LNCAP (cell line): ENCODE measurements around the gene TM4SF4.

Source experiments
- CTCF ChIP-seq: fragments of 450-650 bp; IDR thresholded peaks from 2 replicates; pipeline ENCODE4 v1.5.1; 2017; ENCODE audit warnings: mild to moderate bottlenecking

Gene TM4SF4

DNA sequence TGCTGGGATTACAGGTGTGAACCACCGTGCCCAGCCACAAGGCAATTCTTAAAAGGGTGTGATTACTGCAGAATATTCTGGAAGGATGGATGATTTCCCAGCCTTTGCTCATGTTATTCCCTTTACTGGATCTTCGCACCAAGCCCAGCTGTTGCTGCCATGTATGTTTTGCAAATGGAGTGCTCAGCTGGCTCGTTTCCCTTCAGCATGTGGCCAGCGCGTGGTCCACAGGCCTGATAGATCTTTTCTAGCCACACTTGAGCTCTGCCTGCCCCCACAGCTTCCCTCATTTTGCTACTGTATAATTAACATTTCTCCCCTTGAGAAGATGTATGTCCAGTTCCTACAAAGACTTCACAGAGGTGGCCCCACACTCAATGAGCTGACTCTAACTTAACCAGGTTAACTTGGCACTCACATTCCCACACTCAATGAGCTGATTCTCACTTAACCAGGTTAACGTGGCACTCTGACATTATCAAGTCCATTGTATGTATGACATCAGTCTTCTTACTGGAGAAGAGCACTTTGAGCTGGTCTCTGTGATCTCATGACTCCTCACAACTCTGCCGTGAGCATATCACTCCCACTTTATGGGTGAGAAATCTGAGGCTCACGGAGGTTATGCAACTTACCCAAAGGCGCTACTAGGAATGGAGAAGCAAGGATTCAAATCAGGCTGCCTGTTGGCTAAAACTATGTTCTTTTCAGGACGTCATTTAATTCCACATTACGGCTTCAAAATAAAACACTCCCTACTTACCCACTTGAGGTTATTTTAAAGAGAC is 49.2 kb downstream of the TM4SF4 start:
- no peak for TF ChIP-seq CTCF

DNA sequence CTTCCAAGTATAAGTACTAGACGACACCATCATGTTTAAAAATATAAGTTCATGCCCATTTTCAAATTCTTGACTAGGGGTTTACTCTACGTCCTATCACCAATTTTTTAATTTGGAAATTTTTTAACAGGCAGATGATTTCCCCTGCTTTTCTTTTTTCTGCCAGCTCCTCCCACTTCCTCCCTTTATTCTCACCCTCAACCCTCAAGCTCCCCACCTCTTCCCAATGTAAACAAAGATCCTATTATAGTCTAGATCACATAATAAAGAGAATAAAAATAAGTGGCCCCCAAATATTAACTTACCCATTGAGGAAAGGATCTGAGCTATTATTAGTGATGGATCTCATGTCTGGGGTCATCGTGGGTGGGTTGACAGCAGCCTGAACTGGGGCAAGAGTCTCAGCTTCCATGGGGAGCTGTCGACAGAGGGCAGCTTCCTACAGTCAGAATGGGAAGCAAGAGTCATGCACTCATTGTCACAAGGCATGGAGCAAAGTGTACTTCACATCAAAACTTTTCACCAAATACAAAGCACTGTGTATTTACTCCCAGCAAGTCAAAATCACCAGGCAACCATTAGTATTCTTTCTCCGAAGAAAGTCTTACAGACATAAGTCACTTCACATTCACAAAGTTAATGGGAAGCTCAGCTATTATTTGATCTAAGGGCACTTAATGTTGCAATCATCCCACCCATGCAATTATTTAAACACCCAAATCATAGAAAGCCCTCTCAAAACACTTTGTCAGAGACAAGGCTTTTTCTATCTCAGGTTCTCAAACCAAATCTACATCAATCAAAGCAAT is 53.2 kb downstream of the TM4SF4 start:
- no peak for TF ChIP-seq CTCF

DNA sequence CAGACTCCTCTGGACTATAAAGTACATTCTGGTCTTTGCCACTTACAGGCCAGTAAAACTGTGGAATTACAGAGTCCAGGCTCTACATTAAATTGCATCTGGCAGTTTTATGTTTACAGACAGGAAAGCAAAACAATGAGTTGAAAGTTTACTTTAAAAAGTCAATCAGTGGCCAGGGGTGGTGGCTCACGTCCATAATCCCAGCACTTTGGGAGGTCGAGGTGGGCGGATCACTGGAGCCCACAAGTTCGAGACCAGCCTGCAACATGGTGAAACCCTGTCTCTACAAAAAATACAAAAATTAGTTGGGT is 53.8 kb downstream of the TM4SF4 start:
- no peak for TF ChIP-seq CTCF

- no peak for TF ChIP-seq CTCF
Measured at GRCh38 chr3:149529099-149529498, 54.6 kb downstream of the TM4SF4 start.

DNA sequence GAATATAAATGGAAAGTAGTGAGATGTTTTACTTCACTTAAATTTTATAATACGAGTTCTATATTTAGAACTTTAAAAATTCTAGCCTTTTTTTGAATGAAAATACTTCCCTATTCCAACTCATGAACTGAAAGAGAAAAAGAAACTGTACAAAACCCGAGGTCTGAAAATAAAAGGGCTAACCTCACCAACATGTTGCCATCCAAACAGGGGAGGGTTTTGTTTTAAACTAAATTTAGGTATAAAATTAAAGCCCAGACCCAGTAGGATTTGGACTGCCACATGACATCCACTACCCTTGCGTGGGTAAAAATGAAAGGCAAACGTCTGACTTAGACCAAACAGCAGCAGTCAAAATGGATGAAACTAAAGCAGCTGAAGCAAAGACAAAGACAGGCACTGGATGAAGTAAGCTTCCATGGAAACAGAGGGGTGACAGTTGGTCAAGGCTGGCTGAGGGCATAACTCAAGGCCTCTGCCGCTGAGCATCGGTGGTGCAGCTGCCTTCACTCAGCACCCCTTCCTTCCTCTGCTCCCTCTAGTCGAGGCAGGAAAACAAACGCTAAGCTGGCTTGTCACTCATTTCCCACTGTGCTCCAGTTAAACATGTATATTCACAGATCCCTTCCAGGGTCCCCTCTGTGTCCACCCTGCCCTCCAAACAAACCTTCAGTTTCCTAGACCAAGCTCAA is 58.1 kb downstream of the TM4SF4 start:
- no peak for TF ChIP-seq CTCF

DNA sequence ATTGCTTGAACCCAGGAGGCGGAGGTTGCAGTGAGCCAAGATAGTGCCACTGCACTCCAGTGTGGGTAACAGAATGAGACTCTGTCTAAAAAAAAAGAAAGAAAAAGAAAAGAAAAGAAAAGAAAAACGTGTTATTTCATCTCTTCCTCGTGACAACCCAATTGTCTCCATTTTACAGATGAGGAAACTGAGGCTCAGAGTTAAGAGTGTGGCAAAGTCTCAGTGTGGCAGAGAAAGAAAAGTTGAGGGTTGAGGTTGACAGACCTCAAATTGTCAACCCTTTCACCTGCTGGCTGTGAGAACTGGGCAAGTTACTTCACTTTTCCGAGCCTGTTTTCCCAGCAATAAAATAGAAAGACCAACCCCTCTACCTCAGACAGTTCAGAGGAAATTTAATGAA is 59.6 kb downstream of the TM4SF4 start:
- no peak for TF ChIP-seq CTCF

GRCh38 chr3:149534671-149535332 is 60.3 kb downstream of the TM4SF4 start:
- TF ChIP-seq CTCF, result no peak
